HPDE6-E6E7 (cell line): Measurements from ENCODE around the gene SFTPA2.
"Not testable (repeated sequence)": the region's sequence is repeated elsewhere in the genome, so short reads cannot be mapped to it uniquely, and the experiment has no call there.

Experiments
- DNase-seq: peaks from one replicate; pipeline ENCODE4 v3.0.0; 2011; ENCODE audit warnings: missing footprints; ENCODE audit errors: extremely low spot score

The SFTPA2 gene

DNA sequence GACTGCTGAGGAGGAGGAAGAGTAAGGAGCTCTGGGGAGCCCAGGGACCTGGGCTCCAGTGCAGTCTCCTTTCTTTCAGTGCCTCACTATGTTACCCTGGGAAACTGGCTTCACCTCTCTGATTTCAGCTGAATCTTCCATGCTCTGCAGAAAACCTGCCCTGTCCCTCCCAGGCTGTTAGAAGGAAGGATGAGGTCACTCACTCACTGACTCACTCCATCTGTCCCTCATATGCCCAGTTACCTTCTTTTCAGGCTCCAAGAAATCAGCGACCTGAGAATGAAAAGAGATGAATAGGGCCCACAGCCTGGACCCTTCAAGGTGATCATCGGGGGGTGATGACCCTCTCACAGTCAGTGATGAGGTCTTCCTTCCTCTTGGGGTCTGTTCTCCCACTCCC is 481 bp downstream of the SFTPA2 start:
- peak; percentile 20 for DNase-seq

- not testable (repeated sequence) for DNase-seq
These were observed 3.2 kb downstream of the SFTPA2 start for GRCh38 chr10:79556961-79557360.

DNA sequence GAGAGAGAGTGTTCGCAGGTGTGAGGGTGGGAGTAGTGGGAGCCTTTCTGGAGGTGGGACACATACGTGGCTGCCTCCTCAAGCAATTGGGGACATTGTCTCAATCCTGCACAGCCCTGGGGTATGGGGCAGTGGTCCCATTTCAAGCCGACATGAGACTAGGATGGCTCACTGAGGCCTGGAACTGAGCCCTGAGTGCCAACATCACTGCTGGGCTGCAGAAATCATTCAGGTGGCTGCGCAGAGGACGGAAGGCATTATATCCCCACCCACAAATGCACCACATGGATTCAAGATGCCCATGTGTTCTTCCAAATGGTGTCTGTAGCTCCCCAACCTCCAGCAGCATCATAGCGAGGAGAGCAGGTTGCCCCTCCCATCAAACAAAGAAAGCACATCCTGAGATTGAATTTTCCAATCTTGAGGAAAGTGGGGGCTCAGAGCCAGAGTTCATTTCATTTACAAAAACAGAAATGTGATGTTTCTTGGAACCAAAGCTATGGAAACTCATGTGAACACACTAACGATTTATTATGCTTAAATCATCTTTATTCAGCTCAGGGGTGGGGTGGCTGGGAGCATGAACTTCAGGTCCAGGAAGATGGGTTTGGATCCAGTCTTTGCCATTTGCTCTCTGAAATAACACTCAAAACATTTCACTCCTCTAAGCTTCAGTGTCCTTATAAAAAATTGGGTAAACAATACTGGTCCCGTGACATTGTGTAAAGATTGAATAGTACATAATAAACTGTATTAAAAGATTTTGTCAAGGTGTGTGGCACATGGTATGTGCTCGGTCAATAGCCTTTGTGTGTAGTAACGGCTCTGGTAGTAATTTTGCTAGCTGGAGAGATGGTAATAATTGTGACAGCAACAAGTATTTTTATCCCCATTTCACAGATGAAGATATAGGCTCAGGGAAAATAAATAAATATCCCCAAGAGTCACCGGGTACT is 4.6 kb downstream of the SFTPA2 start:
- no peak for DNase-seq

DNA sequence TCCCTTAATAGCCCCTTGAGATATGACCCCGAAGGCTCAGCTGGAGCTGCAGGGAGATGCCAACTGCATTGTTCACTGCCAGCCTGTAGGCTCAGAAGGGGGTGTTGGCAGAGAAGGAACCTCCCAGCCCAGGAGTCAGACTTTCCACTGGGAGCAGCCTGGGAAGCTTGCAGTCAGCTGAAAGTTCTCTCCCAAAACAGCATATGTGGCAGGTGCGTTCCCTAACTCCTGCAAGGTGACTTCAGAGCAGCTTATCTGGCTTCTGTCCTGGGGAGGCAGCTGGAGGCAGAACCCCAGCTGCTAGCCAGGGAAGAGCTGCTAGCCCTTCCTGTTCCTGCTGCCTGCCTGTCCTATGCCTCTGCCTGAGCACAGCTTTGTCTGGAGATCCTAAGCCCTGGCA is 8.1 kb downstream of the SFTPA2 start:
- no peak for DNase-seq

DNA sequence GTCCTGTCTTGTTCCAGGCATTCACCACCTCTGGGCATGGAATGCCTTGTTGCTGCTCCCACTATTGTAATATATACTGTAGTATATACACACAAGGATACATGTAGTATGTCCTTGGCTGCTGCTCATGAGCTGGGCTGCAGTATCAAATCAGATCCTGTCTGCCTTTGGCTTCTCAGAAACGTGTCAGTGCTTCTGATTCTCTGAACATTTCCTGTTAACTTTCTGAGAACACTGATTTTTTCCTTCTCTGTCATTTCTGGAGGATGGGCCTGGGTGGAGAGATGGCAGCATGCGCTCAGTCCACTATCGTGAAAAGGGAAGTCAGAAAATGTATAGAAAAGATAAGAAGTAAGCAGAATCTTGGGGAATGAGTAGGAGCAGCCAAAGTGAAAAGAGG is 12.2 kb downstream of the SFTPA2 start:
- DNase-seq, result no peak

DNA sequence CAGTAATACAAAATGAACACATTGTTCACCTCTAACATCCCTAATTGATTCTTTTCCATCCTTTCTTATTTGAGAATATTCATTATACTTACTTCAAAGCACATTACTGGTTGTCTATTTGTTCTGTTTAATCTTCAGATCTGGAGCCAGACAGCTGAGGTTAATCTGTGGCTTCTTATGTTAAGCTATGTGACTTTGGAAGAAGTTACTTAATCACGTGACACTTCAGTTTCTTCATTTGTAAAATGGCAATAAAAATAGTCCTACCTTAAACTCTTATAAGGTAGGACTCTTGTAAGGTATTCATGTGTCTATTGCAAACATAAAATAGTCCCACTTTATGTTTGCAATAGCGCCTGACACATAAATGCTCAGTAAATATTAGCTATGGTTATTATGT is 13.1 kb downstream of the SFTPA2 start:
- not testable (repeated sequence) for DNase-seq

DNA sequence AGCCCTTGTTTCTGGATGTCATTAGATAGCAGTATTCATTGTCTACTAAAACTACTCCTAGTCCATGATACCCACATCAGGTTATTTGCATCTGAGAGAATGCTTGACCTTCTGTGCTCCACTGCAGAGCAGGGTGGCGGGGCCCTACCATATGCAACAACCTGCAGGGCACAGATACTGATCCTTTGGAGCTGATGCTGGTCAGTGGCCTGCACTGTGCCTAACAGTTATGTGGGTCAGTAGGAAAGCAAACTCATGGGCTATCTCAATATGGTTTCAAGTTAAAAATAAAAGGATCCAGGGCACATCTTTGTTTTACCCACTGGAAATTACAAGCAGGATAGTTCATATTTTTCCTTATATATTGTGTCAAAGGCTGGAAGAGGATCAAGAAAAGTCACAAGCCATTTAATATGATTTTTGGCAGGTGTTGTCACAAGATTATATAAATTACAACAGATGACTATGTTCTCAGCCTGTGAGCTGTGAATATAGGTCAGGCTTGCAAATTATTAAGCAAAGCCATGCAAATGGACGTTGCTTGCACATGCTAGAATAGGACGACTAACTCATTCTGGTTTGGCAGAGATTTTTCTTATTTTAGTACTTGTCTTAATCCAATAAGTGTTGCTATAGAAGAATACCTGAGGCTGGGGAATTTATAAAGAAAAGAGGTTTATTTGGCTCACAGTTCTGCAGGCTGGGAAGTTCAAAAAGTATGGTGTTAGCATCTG is 15.1 kb downstream of the SFTPA2 start:
- DNase-seq, result not testable (repeated sequence)

DNA sequence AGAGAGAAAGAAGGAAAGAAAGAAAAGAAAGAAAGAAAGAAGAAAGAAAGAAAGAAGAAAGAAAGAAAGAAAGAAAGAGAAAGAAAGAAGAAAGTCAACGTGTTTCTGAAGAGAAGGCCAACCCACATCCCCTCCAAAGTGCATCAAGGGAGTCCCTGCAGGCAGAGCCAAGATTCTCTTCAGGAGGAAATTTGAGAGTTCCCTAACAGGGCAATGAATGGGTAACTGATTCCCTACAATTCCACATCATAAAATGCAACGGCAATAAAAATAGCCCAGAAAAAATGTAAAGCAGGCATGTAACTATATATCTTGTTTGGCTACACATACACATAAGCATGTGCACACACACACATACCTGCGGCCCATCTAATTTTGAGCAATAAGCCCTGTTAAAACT is 15.8 kb downstream of the SFTPA2 start:
- not testable (repeated sequence) for DNase-seq

DNA sequence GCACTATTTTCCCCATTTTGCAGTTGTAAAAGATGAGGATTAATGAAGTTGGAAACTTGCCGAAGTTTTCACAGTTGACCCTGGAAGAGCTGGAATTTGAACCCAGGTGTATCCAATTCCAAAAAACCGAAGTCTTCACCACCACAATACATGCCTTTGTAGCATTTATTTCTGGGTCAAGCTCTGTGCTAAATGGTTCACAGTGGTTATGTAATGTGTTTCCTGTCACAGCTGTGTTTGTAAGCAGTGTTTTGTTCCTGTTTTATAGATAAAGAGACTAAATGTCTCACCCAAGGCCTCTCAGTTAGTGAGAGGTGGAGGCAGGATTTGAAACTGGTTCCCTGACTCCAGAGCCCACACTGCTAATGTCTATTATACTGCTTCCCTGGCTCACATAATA is 17.6 kb downstream of the SFTPA2 start:
- no peak for DNase-seq

DNA sequence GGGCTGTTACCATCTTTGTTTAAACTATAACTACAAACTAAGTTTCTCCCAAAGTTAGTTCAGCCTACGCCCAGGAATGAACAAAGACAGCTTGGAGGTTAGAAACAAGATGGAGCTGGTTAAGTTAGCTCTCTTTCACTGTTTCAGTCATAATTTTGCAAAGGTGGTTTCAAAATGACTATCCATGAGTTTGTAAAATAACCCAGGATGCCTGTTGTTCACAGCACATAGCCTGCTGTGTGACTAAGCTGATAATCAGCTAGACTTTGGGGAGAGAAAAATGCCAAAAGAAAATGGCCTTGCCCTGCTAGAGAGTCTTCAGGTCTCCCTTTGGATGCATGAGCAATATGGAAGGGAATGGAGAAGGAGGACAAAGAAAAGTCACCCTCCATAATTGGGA is 19.3 kb downstream of the SFTPA2 start:
- DNase-seq, result not testable (repeated sequence)

GRCh38 chr10:79538311-79538710 is 21.9 kb downstream of the SFTPA2 start:
- not testable (repeated sequence) for DNase-seq

- not testable (repeated sequence) for DNase-seq
These were observed 26.4 kb downstream of the SFTPA2 start for GRCh38 chr10:79533903-79534175.

- not testable (repeated sequence) for DNase-seq
These were observed 26.9 kb downstream of the SFTPA2 start for GRCh38 chr10:79533142-79533902.

GRCh38 chr10:79528261-79528660 is 31.9 kb downstream of the SFTPA2 start:
- DNase-seq, result not testable (repeated sequence)

DNA sequence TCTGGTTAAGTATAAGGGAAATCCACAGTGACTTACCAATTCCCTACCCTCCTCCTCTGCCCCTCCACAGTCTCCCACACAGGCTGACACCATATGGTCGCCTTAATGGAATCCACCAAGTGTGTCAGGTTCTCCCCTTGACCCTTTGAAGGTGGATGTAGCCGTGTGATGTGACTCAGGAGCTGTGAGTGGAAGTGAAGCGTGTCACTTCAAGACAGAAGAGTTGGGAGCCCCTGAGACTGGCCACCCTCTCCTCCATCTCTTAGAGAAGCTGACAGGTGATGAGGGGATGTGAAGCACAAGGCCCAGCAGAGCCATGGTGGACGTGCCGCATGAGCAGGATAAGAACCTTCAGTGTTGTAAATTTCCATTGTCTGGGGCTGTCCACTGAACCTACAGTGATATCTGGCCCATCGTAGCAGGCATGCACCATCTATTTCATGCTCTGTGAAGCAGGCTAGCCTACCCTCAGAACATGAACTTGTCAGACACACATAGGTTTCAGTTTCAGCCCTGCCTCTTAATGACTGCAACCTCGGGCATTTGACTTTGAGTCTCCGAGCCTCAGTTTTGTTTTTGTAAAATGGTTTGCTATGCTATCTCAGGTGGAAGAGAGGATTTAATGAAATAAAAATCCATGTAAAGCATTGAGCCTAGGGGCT is 35.0 kb downstream of the SFTPA2 start:
- not testable (repeated sequence) for DNase-seq

DNA sequence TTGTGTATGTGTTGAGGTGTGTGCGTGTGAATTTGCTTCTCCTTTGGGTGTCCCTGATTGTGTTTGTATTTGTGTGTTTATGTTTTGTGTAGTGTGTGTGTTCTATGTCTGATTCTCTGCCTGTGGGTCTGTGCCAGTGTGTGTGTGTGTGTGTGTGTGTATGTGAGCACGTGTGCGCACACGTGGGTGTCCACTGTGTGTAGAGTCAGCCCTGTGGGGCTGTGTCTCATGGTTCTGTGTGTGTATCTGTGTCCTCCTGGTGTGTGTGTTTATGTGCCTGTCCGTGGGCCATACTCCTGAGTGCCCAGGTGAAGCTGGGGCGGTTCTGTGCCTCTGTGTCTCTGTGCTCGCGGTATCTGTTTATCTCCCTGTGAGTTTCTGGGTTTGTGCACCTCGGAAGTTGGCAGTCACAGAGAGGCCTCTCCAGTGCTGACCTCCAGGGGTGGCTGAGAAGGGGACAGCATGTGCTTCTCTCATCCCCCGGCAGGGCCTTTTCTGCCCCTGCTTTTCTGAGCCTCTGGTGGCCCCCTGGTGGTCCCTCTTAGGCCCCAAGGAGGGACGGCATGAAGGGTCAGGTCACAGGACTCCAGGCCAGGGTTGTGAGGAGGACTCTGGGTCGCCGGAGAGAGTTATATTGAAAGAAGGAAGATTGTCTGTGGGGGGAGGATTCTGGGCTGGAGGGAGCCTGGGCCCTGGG is 36.9 kb downstream of the SFTPA2 start:
- DNase-seq, result not testable (repeated sequence)

GRCh38 chr10:79522464-79522863 is 37.7 kb downstream of the SFTPA2 start:
- DNase-seq, result not testable (repeated sequence)

- DNase-seq, result not testable (repeated sequence)
These were observed 38.5 kb downstream of the SFTPA2 start for GRCh38 chr10:79521751-79522150.

- DNase-seq, result not testable (repeated sequence)
These were observed 42.6 kb downstream of the SFTPA2 start for GRCh38 chr10:79517567-79517966.

DNA sequence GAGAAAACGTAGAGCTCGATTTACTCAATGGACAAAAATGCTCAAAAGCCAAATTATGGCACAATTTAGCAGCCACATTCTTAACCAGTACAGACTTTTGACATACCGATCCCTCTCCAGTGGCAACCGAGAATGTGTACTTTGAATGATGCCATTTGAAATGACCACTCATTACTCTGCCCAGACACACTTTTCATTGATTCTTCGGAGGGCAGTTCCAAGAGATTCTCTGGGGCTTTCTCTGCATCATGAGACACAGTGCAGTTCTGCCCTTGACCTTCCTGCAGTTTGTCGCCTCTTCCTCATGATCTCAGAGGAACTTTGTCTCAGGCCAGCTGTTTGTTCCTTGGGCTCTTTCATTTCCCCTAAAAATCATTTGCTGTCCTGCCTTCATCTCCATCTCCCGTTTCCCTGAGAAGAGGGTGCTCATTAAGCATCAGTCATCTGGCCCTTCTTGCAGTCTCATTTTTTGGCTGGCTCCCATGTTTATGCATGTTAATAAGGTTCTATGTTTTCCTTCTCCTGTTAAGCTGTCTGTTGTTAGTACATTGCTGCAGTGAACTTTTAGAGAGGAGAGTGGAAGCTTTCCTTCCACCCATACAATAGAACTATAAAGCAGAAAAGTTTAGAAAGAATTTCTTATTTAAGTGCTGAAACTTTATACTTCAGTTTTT is 43.5 kb downstream of the SFTPA2 start:
- not testable (repeated sequence) for DNase-seq
